ENCODE data around the gene CGAS. TPM values are rescaled to one million over a fixed set of nuclear protein-coding genes. Genes with fewer than 3 reads are reported as not detected.

The CGAS gene
- total and polyA plus RNA-seq, 2 of the 13 experiments (the other 11 are each of a cell fraction or from before 2014, with no cell fraction given), result 0.03 to 0.07 TPM

- H3K4me1 ChIP-seq (ENCODE audit: insufficient read depth, low read length), result no peaks in the 10 kb centered on the region
- WGBS (ENCODE audit: low lambda C conversion rate), result 95% methylated on average over 3 of the region's 3 CpGs
- H3K9me3 ChIP-seq (ENCODE audit: low read length), result no peaks in the 10 kb centered on the region
- FAIRE-seq (no peak), ATAC-seq (no peak), DNase-seq (ENCODE audit: low spot score) (no peak)
- in situ Hi-C loops (cut with HindIII; ENCODE audit: extremely low pct_ligation_motif_present, low pct_unique_long_range_greater_than_20kb), result no loop called here
- no peaks in the 10 kb centered on the region for H3K79me2 ChIP-seq (ENCODE audit: insufficient read depth, low read length)
- H3K36me3 ChIP-seq (replicated peaks in 1 of 2; ENCODE audit: control insufficient read depth in 1 of 2, insufficient read depth in 2 of 2, low read length in 2 of 2), result peaks cover 7 to 54% of the 10 kb centered on the region in 2 experiments
- no peak overlapping the region for H3K9ac ChIP-seq (ENCODE audit: insufficient read depth, low read depth, low read length)
- POLR2A ChIA-PET, result no interaction called here
- H3K4me3 ChIP-seq (replicated peaks in 1 of 3; ENCODE audit: insufficient read depth in 1 of 3, low read depth in 2 of 3, low read length in 3 of 3), result no peak overlapping the region
- BruUV-seq (replicated peaks), result no TSS peak
- H3K4me2 ChIP-seq (ENCODE audit: low read depth, low read length), result no peak overlapping the region
- H3K27me3 ChIP-seq (ENCODE audit: control insufficient read depth in 1 of 2, insufficient read depth in 2 of 2, low read length in 2 of 2), result no peaks in the 10 kb centered on the region
- intact Hi-C loops (cut with micrococcal nuclease; ENCODE audit: unreplicated experiment), result no loop called here
- CTCF ChIA-PET (ENCODE audit: low intra/inter-chr PET ratio, low total read pairs), result no interaction called here
- no peaks in the 10 kb centered on the region for H4K20me1 ChIP-seq (ENCODE audit: insufficient read depth, low read length)
- TF ChIP-seq ZNF660 (CRISPR knock-in tag; IDR thresholded peaks at IDR 0.05; ENCODE audit: borderline replicate concordance, low read depth), result no peak
- no peak for TF ChIP-seq PITX1 (CRISPR knock-in tag; IDR thresholded peaks at IDR 0.05)
- TF ChIP-seq ZNF672 (CRISPR knock-in tag; IDR thresholded peaks at IDR 0.05), result no peak
- TF ChIP-seq ZNF770 (CRISPR knock-in tag; IDR thresholded peaks at IDR 0.05), result no peak
- no peak for TF ChIP-seq KLF15 (CRISPR knock-in tag; IDR thresholded peaks at IDR 0.05; ENCODE audit: borderline replicate concordance)
- no peak overlapping the region for H2AFZ ChIP-seq (ENCODE audit: low read length)
- no peak overlapping the region for H3K27ac ChIP-seq (ENCODE audit: extremely low read length, insufficient read depth, low read length)
These were observed 45.8 kb upstream of the CGAS start for GRCh38 chr6:73497915-73498314.

- ChIA-PET CTCF (ENCODE audit: low intra/inter-chr PET ratio, low total read pairs) (no interaction called here), POLR2A (no interaction called here)
- no peak overlapping the region for H3K4me2 ChIP-seq (ENCODE audit: low read depth, low read length)
- no peak overlapping the region for H3K9ac ChIP-seq (ENCODE audit: insufficient read depth, low read depth, low read length)
- H2AFZ ChIP-seq (ENCODE audit: low read length), result no peak overlapping the region
- no peaks in the 10 kb centered on the region for H3K79me2 ChIP-seq (ENCODE audit: insufficient read depth, low read length)
- no peaks in the 10 kb centered on the region for H4K20me1 ChIP-seq (ENCODE audit: insufficient read depth, low read length)
- H3K9me3 ChIP-seq (ENCODE audit: low read length), result no peaks in the 10 kb centered on the region
- no TSS peak for BruUV-seq (replicated peaks)
- FAIRE-seq, result no peak
- no peak overlapping the region for H3K4me3 ChIP-seq (replicated peaks in 1 of 3; ENCODE audit: insufficient read depth in 1 of 3, low read depth in 2 of 3, low read length in 3 of 3)
- H3K4me1 ChIP-seq (ENCODE audit: insufficient read depth, low read length), result no peaks in the 10 kb centered on the region
- H3K27me3 ChIP-seq (ENCODE audit: control insufficient read depth in 1 of 2, insufficient read depth in 2 of 2, low read length in 2 of 2), result no peaks in the 10 kb centered on the region
- no peak for DNase-seq (ENCODE audit: low spot score)
- no peak overlapping the region for H3K27ac ChIP-seq (ENCODE audit: extremely low read length, insufficient read depth, low read length)
- peaks cover 8 to 53% of the 10 kb centered on the region in 2 experiments; a peak in 4 of 5 replicates for H3K36me3 ChIP-seq (replicated peaks in 1 of 2; ENCODE audit: control insufficient read depth in 1 of 2, insufficient read depth in 2 of 2, low read length in 2 of 2)
- in situ Hi-C loops (cut with HindIII; ENCODE audit: extremely low pct_ligation_motif_present, low pct_unique_long_range_greater_than_20kb), result no loop called here
- intact Hi-C loops (cut with micrococcal nuclease; ENCODE audit: unreplicated experiment), result no loop called here
- ATAC-seq, result no peak
- TF ChIP-seq HMGXB4 (CRISPR knock-in tag; IDR thresholded peaks at IDR 0.05; ENCODE audit: borderline replicate concordance in 1 of 2, low read depth in 1 of 2) (no peak), SP2 (CRISPR knock-in tag; IDR thresholded peaks at IDR 0.05) (no peak), BORCS8-MEF2B (CRISPR knock-in tag; IDR thresholded peaks at IDR 0.05) (no peak), ZNF329 (CRISPR knock-in tag; IDR thresholded peaks at IDR 0.05; ENCODE audit: low read depth) (no peak), ZSCAN31 (CRISPR knock-in tag; IDR thresholded peaks at IDR 0.05; ENCODE audit: low read depth) (no peak), ARID2 (CRISPR knock-in tag; IDR thresholded peaks at IDR 0.05; ENCODE audit: borderline replicate concordance) (no peak), NCOA2 (CRISPR knock-in tag; IDR thresholded peaks at IDR 0.05) (no peak), GABPA (IDR thresholded peaks at IDR 0.05; ENCODE audit: low read depth, low read length) (no peak), GABPA (CRISPR knock-in tag; IDR thresholded peaks at IDR 0.05; ENCODE audit: low read depth) (no peak), IRF1 (CRISPR knock-in tag; IDR thresholded peaks at IDR 0.05; ENCODE audit: low read depth) (no peak), FOXJ3 (CRISPR knock-in tag; IDR thresholded peaks at IDR 0.05; ENCODE audit: borderline replicate concordance) (no peak)
These were observed 39.3 kb upstream of the CGAS start for GRCh38 chr6:73491377-73491776.
